GM19351 (cell line): ENCODE data around the gene SLC16A9.
A peak's percentile ranks its signal among the peaks of the same experiment; 100 is the strongest.

Experiments used
- ATAC-seq: cut with Tn5 transposase; IDR thresholded peaks from one replicate; pipeline ENCODE4 v1.9.1; 2021; ENCODE audit warnings: mild to moderate bottlenecking, moderate library complexity; ENCODE audit not compliant: unreplicated experiment

The SLC16A9 gene

GRCh38 chr10:59720377-59720776 is 10.7 kb upstream of the SLC16A9 start:
- no peak for ATAC-seq

GRCh38 chr10:59719374-59719773 is 9.7 kb upstream of the SLC16A9 start:
- no peak for ATAC-seq

- no peak for ATAC-seq
These were observed 8.6 kb upstream of the SLC16A9 start for GRCh38 chr10:59718257-59718656.

GRCh38 chr10:59713196-59713821 is 3.7 kb upstream of the SLC16A9 start:
- ATAC-seq = no peak

- no peak for ATAC-seq
These were observed 2.3 kb upstream of the SLC16A9 start for GRCh38 chr10:59711871-59712494.

- ATAC-seq = peak; percentile 38
These were observed 745 bp downstream of the SLC16A9 start for GRCh38 chr10:59708816-59709394.

- no peak for ATAC-seq
These were observed 2.5 kb downstream of the SLC16A9 start for GRCh38 chr10:59706851-59707797.

- no peak for ATAC-seq
These were observed 3.7 kb downstream of the SLC16A9 start for GRCh38 chr10:59705931-59706330.

GRCh38 chr10:59704630-59705029 is 5.0 kb downstream of the SLC16A9 start:
- no peak for ATAC-seq

- no peak for ATAC-seq
These were observed 7.3 kb downstream of the SLC16A9 start for GRCh38 chr10:59702347-59702746.

GRCh38 chr10:59700709-59701108 is 8.9 kb downstream of the SLC16A9 start:
- no peak for ATAC-seq

- no peak for ATAC-seq
These were observed 11.3 kb downstream of the SLC16A9 start for GRCh38 chr10:59698326-59698725.

GRCh38 chr10:59695637-59696036 is 14.0 kb downstream of the SLC16A9 start:
- ATAC-seq = no peak

- ATAC-seq = no peak
These were observed 14.7 kb downstream of the SLC16A9 start for GRCh38 chr10:59694936-59695335.

GRCh38 chr10:59692113-59692512 is 17.5 kb downstream of the SLC16A9 start:
- ATAC-seq = no peak

- ATAC-seq = no peak
These were observed 20.7 kb downstream of the SLC16A9 start for GRCh38 chr10:59688921-59689351.

- peak; percentile 62 for ATAC-seq
These were observed 22.0 kb downstream of the SLC16A9 start for GRCh38 chr10:59687657-59688056.

GRCh38 chr10:59684006-59684405 is 25.6 kb downstream of the SLC16A9 start:
- no peak for ATAC-seq

GRCh38 chr10:59682986-59683937 is 26.4 kb downstream of the SLC16A9 start:
- ATAC-seq = no peak

- ATAC-seq = no peak
These were observed 29.5 kb downstream of the SLC16A9 start for GRCh38 chr10:59680199-59680598.
